ENCODE data around the gene GOLGA8R. TPM values are rescaled to one million over a fixed set of nuclear protein-coding genes. Genes with fewer than 3 reads are reported as not detected.
"Not testable (repeated sequence)": the region's sequence is repeated elsewhere in the genome, so short reads cannot be mapped to it uniquely, and the experiment has no call there.

Gene GOLGA8R
- 0.07 TPM in 1 of 2 replicates, not detected in the other for total RNA-seq (2014; rRNA removed; shearing (Covaris generic); ENCODE audit: low replicate concordance)

- not testable (repeated sequence) for DNase-seq; H3K4me2 ChIP-seq (ENCODE audit: low read depth, low read length, poor library complexity, severe bottlenecking); H3K79me2 ChIP-seq (ENCODE audit: low read length); H3K36me3 ChIP-seq (ENCODE audit: insufficient read depth, low read length); H3K9me2 ChIP-seq (replicated peaks; ENCODE audit: insufficient read depth, low read length); H2AFZ ChIP-seq (ENCODE audit: low read length); H3K4me3 ChIP-seq (ENCODE audit: low read length); H3K4me1 ChIP-seq (ENCODE audit: low read length); H3K27ac ChIP-seq (ENCODE audit: low read length); H3K9me3 ChIP-seq (ENCODE audit: low read length); H4K20me1 ChIP-seq (ENCODE audit: insufficient read depth, low read depth, low read length); H3K27me3 ChIP-seq (ENCODE audit: low read length); H3K9ac ChIP-seq (ENCODE audit: low read length)
Measured at GRCh38 chr15:30414160-30414559, at the start of gene GOLGA8R. Gene GOLGA8R (minus strand): TSS chr15:30414260. CDS start chr15:30414162, 98 bp downstream.

- DNase-seq; H3K4me2 ChIP-seq (ENCODE audit: low read depth, low read length, poor library complexity, severe bottlenecking); H3K27me3 ChIP-seq (ENCODE audit: low read length); H3K9ac ChIP-seq (ENCODE audit: low read length); H4K20me1 ChIP-seq (ENCODE audit: insufficient read depth, low read depth, low read length); H3K27ac ChIP-seq (ENCODE audit: low read length); H3K36me3 ChIP-seq (ENCODE audit: insufficient read depth, low read length); H2AFZ ChIP-seq (ENCODE audit: low read length); H3K79me2 ChIP-seq (ENCODE audit: low read length); H3K4me3 ChIP-seq (ENCODE audit: low read length); H3K9me2 ChIP-seq (replicated peaks; ENCODE audit: insufficient read depth, low read length); H3K4me1 ChIP-seq (ENCODE audit: low read length); H3K9me3 ChIP-seq (ENCODE audit: low read length): not testable (repeated sequence)
Measured at GRCh38 chr15:30463849-30464248, 49.8 kb upstream of the GOLGA8R start.

- not testable (repeated sequence) for H3K79me2 ChIP-seq (ENCODE audit: low read length); H3K27me3 ChIP-seq (ENCODE audit: low read length); H3K9ac ChIP-seq (ENCODE audit: low read length); H3K36me3 ChIP-seq (ENCODE audit: insufficient read depth, low read length); H4K20me1 ChIP-seq (ENCODE audit: insufficient read depth, low read depth, low read length); H3K4me3 ChIP-seq (ENCODE audit: low read length); DNase-seq; H3K27ac ChIP-seq (ENCODE audit: low read length); H3K4me1 ChIP-seq (ENCODE audit: low read length); H3K9me2 ChIP-seq (replicated peaks; ENCODE audit: insufficient read depth, low read length); H2AFZ ChIP-seq (ENCODE audit: low read length); H3K4me2 ChIP-seq (ENCODE audit: low read depth, low read length, poor library complexity, severe bottlenecking); H3K9me3 ChIP-seq (ENCODE audit: low read length)
Measured at GRCh38 chr15:30462176-30462575, 48.1 kb upstream of the GOLGA8R start.

GRCh38 chr15:30452702-30453101 is 38.6 kb upstream of the GOLGA8R start:
- H3K9me2 ChIP-seq (replicated peaks; ENCODE audit: insufficient read depth, low read length); H3K9me3 ChIP-seq (ENCODE audit: low read length); H3K4me1 ChIP-seq (ENCODE audit: low read length); H3K4me3 ChIP-seq (ENCODE audit: low read length); H3K9ac ChIP-seq (ENCODE audit: low read length); H3K79me2 ChIP-seq (ENCODE audit: low read length); H3K4me2 ChIP-seq (ENCODE audit: low read depth, low read length, poor library complexity, severe bottlenecking); H3K27me3 ChIP-seq (ENCODE audit: low read length); H3K27ac ChIP-seq (ENCODE audit: low read length); DNase-seq; H2AFZ ChIP-seq (ENCODE audit: low read length); H3K36me3 ChIP-seq (ENCODE audit: insufficient read depth, low read length); H4K20me1 ChIP-seq (ENCODE audit: insufficient read depth, low read depth, low read length): not testable (repeated sequence)

GRCh38 chr15:30438348-30438747 is 24.3 kb upstream of the GOLGA8R start:
- not testable (repeated sequence) for H3K9me3 ChIP-seq (ENCODE audit: low read length); H3K4me2 ChIP-seq (ENCODE audit: low read depth, low read length, poor library complexity, severe bottlenecking); H3K27ac ChIP-seq (ENCODE audit: low read length); DNase-seq; H3K9me2 ChIP-seq (replicated peaks; ENCODE audit: insufficient read depth, low read length); H3K4me1 ChIP-seq (ENCODE audit: low read length); H3K9ac ChIP-seq (ENCODE audit: low read length); H3K36me3 ChIP-seq (ENCODE audit: insufficient read depth, low read length); H2AFZ ChIP-seq (ENCODE audit: low read length); H3K4me3 ChIP-seq (ENCODE audit: low read length); H3K27me3 ChIP-seq (ENCODE audit: low read length); H4K20me1 ChIP-seq (ENCODE audit: insufficient read depth, low read depth, low read length); H3K79me2 ChIP-seq (ENCODE audit: low read length)

- H3K27ac ChIP-seq (ENCODE audit: low read length); H3K4me3 ChIP-seq (ENCODE audit: low read length); H3K79me2 ChIP-seq (ENCODE audit: low read length); H3K4me2 ChIP-seq (ENCODE audit: low read depth, low read length, poor library complexity, severe bottlenecking); H3K36me3 ChIP-seq (ENCODE audit: insufficient read depth, low read length); H3K9me2 ChIP-seq (replicated peaks; ENCODE audit: insufficient read depth, low read length); DNase-seq; H3K4me1 ChIP-seq (ENCODE audit: low read length); H3K9ac ChIP-seq (ENCODE audit: low read length); H4K20me1 ChIP-seq (ENCODE audit: insufficient read depth, low read depth, low read length); H3K27me3 ChIP-seq (ENCODE audit: low read length); H2AFZ ChIP-seq (ENCODE audit: low read length); H3K9me3 ChIP-seq (ENCODE audit: low read length): not testable (repeated sequence)
Measured at GRCh38 chr15:30435878-30436277, 21.8 kb upstream of the GOLGA8R start.

GRCh38 chr15:30420723-30421122 is 6.7 kb upstream of the GOLGA8R start:
- H3K4me2 ChIP-seq (ENCODE audit: low read depth, low read length, poor library complexity, severe bottlenecking); H3K9me2 ChIP-seq (replicated peaks; ENCODE audit: insufficient read depth, low read length): not testable (repeated sequence)

GRCh38 chr15:30407636-30408035 is 6.4 kb downstream of the GOLGA8R start:
- H2AFZ ChIP-seq (ENCODE audit: low read length); H3K36me3 ChIP-seq (ENCODE audit: insufficient read depth, low read length); H3K9ac ChIP-seq (ENCODE audit: low read length); H3K4me3 ChIP-seq (ENCODE audit: low read length); H4K20me1 ChIP-seq (ENCODE audit: insufficient read depth, low read depth, low read length); H3K9me3 ChIP-seq (ENCODE audit: low read length); DNase-seq; H3K27ac ChIP-seq (ENCODE audit: low read length); H3K79me2 ChIP-seq (ENCODE audit: low read length); H3K27me3 ChIP-seq (ENCODE audit: low read length); H3K4me1 ChIP-seq (ENCODE audit: low read length); H3K9me2 ChIP-seq (replicated peaks; ENCODE audit: insufficient read depth, low read length); H3K4me2 ChIP-seq (ENCODE audit: low read depth, low read length, poor library complexity, severe bottlenecking): not testable (repeated sequence)

More at GRCh38 chr15:30420723-30421122, 6.7 kb upstream of the GOLGA8R start:
- not testable (repeated sequence) for H3K4me1 ChIP-seq (ENCODE audit: low read length); H4K20me1 ChIP-seq (ENCODE audit: insufficient read depth, low read depth, low read length); H3K27ac ChIP-seq (ENCODE audit: low read length); H3K79me2 ChIP-seq (ENCODE audit: low read length); H3K9me3 ChIP-seq (ENCODE audit: low read length); DNase-seq; H2AFZ ChIP-seq (ENCODE audit: low read length); H3K36me3 ChIP-seq (ENCODE audit: insufficient read depth, low read length); H3K9ac ChIP-seq (ENCODE audit: low read length); H3K4me3 ChIP-seq (ENCODE audit: low read length); H3K27me3 ChIP-seq (ENCODE audit: low read length)

GRCh38 chr15:30398988-30399387 is 15.1 kb downstream of the GOLGA8R start:
- H3K9me3 ChIP-seq (ENCODE audit: low read length); H3K36me3 ChIP-seq (ENCODE audit: insufficient read depth, low read length); H3K27ac ChIP-seq (ENCODE audit: low read length); H4K20me1 ChIP-seq (ENCODE audit: insufficient read depth, low read depth, low read length); H3K9me2 ChIP-seq (replicated peaks; ENCODE audit: insufficient read depth, low read length); H3K4me3 ChIP-seq (ENCODE audit: low read length); H3K4me1 ChIP-seq (ENCODE audit: low read length); H3K9ac ChIP-seq (ENCODE audit: low read length); H2AFZ ChIP-seq (ENCODE audit: low read length); DNase-seq; H3K27me3 ChIP-seq (ENCODE audit: low read length); H3K79me2 ChIP-seq (ENCODE audit: low read length); H3K4me2 ChIP-seq (ENCODE audit: low read depth, low read length, poor library complexity, severe bottlenecking): not testable (repeated sequence)
